A204.1 (cell line): Measurements from ENCODE around the gene CLIP2.
"Not testable (repeated sequence)": the region's sequence is repeated elsewhere in the genome, so short reads cannot be mapped to it uniquely, and the experiment has no call there.

Experiments
- FAIRE-seq: peaks from 2 replicates; lab custom pipeline; 2012; peaks lifted over from hg19 to GRCh38; lab: Jason Lieb, UNC

Gene CLIP2

GRCh38 chr7:74405899-74406512 lies 116.8 kb downstream of the CLIP2 start:
- FAIRE-seq = no peak

GRCh38 chr7:74407958-74408357 lies 118.8 kb downstream of the CLIP2 start:
- no peak for FAIRE-seq

GRCh38 chr7:74409571-74409970 lies 120.4 kb downstream of the CLIP2 start:
- FAIRE-seq = no peak

GRCh38 chr7:74410772-74411171 lies 121.6 kb downstream of the CLIP2 start:
- no peak for FAIRE-seq

- not testable (repeated sequence) for FAIRE-seq
Observed at GRCh38 chr7:74411571-74411970, 122.4 kb downstream of the CLIP2 start.

- no peak for FAIRE-seq
Observed at GRCh38 chr7:74412056-74412455, 122.8 kb downstream of the CLIP2 start.

- no peak for FAIRE-seq
Observed at GRCh38 chr7:74412603-74413002, 123.4 kb downstream of the CLIP2 start.

GRCh38 chr7:74414595-74415333 lies 125.6 kb downstream of the CLIP2 start:
- not testable (repeated sequence) for FAIRE-seq

GRCh38 chr7:74417419-74417971 lies 128.3 kb downstream of the CLIP2 start:
- no peak for FAIRE-seq

GRCh38 chr7:74418076-74418475 lies 128.9 kb downstream of the CLIP2 start:
- FAIRE-seq = no peak

- FAIRE-seq = no peak
Observed at GRCh38 chr7:74418538-74418937, 129.3 kb downstream of the CLIP2 start.

GRCh38 chr7:74419232-74419631 lies 130.0 kb downstream of the CLIP2 start:
- FAIRE-seq = not testable (repeated sequence)

GRCh38 chr7:74420006-74420405 lies 130.8 kb downstream of the CLIP2 start:
- FAIRE-seq = no peak

GRCh38 chr7:74424291-74424880 lies 135.2 kb downstream of the CLIP2 start:
- FAIRE-seq = no peak

GRCh38 chr7:74428023-74428422 lies 138.8 kb downstream of the CLIP2 start:
- no peak for FAIRE-seq

GRCh38 chr7:74429153-74429747 lies 140.0 kb downstream of the CLIP2 start:
- no peak for FAIRE-seq

- not testable (repeated sequence) for FAIRE-seq
Observed at GRCh38 chr7:74430409-74430808, 141.2 kb downstream of the CLIP2 start.

GRCh38 chr7:74430961-74431466 lies 141.8 kb downstream of the CLIP2 start:
- FAIRE-seq = no peak

- not testable (repeated sequence) for FAIRE-seq
Observed at GRCh38 chr7:74437291-74437571, 148.0 kb downstream of the CLIP2 start.

- no peak for FAIRE-seq
Observed at GRCh38 chr7:74438327-74438726, 149.1 kb downstream of the CLIP2 start.

GRCh38 chr7:74439541-74439940 lies 150.3 kb downstream of the CLIP2 start:
- no peak for FAIRE-seq

- FAIRE-seq = not testable (repeated sequence)
Observed at GRCh38 chr7:74440143-74440542, 150.9 kb downstream of the CLIP2 start.

- no peak for FAIRE-seq
Observed at GRCh38 chr7:74441801-74442200, 152.6 kb downstream of the CLIP2 start.
